Vagina (tissue), 2 donors: ENCODE measurements around the gene ZBTB49.

Experiments used
- CTCF ChIP-seq, 3 experiments: fragments of 450-650 bp in 2 of 3; fragments of 200-600 bp in 1 of 3; sonication (generic) in 1 of 3; IDR thresholded peaks; one replicate each; pipeline ENCODE4 v1.5.1; 2017 to 2019; ENCODE audit warnings: antibody characterized with exemption in 3 of 3, mild to moderate bottlenecking in 2 of 3, moderate library complexity in 2 of 3
- POLR2A ChIP-seq, 2 donors: fragments of 450-650 bp; IDR thresholded peaks; one replicate each; pipeline ENCODE4 v1.6.1; 2017; ENCODE audit warnings: antibody characterized with exemption in 2 of 2, mild to moderate bottlenecking in 2 of 2, moderate library complexity in 2 of 2
- POLR2AphosphoS5 ChIP-seq, 2 donors: sonication (generic); formaldehyde crosslinking; IDR thresholded peaks; one replicate each; pipeline ENCODE4 v1.9.0; 2017; ENCODE audit warnings: antibody characterized with exemption in 2 of 2, mild to moderate bottlenecking in 2 of 2, low read depth in 1 of 2; ENCODE audit not compliant: insufficient read depth in 1 of 2

- no peak for TF ChIP-seq CTCF (IDR thresholded peaks at IDR 0.05)
- TF ChIP-seq POLR2AphosphoS5 (IDR thresholded peaks at IDR 0.05; ENCODE audit: insufficient read depth in 1 of 2, low read depth in 1 of 2): no peak
- no peak for TF ChIP-seq POLR2A (IDR thresholded peaks at IDR 0.05)
Measured at GRCh38 chr4:4328206-4328605, 38.2 kb downstream of the ZBTB49 start.
